Right lobe of liver (tissue), 4 donors: Measurements from ENCODE around the gene ECD.

Source experiments
- POLR2A ChIP-seq: fragments of 450-650 bp; IDR thresholded peaks from one replicate; pipeline ENCODE4 v1.6.1; 2017; ENCODE audit warnings: antibody characterized with exemption, mild to moderate bottlenecking
- TF ChIP-seq, protein P1 (sequence below), 4 donors: fragments of 200-600 bp in 3 of 4; fragments of 450-650 bp in 1 of 4; IDR thresholded peaks; one replicate each; pipeline versions ENCODE4 v1.5.1 to v1.8.0; 2016 to 2022; ENCODE audit warnings: antibody characterized with exemption in 4 of 4, mild to moderate bottlenecking in 2 of 4
- donor health status: DM: no; HTN: no; CAD: no.
- donor health status: DM: no; HTN: no; CAD: no.
- donor health status: DM: no; HTN: yes; CAD: no.

DNA sequence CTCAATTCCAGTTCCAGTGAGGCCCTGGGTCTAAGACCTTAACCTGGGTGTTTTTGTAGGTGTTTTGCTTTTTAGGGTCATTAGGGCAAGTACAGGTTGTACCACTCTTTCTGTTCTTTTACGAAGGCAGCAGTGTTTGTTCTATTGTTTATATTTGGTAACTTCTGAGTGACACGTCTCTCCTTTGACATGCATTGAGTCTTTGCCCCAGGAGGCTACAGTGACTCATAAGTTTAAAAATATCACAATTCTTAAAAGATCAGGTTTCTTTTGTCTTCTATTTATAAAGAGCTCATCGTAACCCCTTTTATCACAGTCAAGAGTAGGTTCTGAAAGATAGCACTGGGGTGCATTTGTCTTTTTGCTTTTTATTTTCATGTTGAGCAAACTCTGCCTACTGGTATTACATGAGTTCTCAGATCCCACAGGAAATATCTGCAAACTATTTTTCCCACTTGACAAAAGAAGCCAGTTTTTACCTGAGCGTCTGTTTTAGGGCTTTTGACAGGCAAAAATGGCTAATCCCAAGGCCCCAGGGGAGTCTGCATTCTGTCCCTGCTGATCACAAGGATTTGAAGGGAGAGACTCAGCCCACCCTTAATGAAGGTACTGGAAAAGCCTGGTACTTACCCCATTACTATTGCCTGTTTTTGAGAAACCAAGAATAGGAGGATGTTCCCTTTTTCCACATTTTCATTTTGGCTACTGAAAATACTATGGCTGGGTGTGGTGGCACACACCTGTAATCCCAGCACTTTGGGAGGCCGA, 49.6 kb downstream of the ECD start:
- TF ChIP-seq, protein P1, sequence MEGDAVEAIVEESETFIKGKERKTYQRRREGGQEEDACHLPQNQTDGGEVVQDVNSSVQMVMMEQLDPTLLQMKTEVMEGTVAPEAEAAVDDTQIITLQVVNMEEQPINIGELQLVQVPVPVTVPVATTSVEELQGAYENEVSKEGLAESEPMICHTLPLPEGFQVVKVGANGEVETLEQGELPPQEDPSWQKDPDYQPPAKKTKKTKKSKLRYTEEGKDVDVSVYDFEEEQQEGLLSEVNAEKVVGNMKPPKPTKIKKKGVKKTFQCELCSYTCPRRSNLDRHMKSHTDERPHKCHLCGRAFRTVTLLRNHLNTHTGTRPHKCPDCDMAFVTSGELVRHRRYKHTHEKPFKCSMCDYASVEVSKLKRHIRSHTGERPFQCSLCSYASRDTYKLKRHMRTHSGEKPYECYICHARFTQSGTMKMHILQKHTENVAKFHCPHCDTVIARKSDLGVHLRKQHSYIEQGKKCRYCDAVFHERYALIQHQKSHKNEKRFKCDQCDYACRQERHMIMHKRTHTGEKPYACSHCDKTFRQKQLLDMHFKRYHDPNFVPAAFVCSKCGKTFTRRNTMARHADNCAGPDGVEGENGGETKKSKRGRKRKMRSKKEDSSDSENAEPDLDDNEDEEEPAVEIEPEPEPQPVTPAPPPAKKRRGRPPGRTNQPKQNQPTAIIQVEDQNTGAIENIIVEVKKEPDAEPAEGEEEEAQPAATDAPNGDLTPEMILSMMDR (IDR thresholded peaks at IDR 0.05) = no peak
- TF ChIP-seq POLR2A = no peak
